Measurements from ENCODE around the gene GLB1L3. TPM values are rescaled to one million over a fixed set of nuclear protein-coding genes. Genes with fewer than 3 reads are reported as not detected.

Gene GLB1L3
- total RNA-seq, 6 experiments from 2014 or later: not detected

DNA sequence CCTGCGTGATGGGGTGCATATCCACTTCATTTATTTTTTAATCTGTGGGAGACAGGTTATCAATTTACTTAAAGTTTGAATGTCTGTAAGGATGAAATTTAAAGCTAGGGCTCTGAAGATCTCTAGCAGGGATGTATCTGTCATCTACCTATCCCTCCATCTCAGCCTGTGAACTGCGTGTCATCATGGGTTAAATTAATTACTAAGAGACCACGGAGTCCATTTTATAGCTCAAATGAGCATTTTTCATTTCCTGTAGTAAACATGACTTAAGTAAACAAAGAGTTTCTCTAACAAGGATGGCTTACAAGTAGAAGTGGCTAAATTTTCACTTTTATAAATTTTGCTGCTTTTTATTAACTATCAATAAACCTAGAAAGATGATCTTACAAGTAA lies 2.9 kb upstream of the GLB1L3 start:
- H3K27me3 ChIP-seq: peaks cover 3 to 24% of the 10 kb centered on the region in 2 donors
- H3K4me1 ChIP-seq: peaks cover 0 to 18% (median 0%) of the 10 kb centered on the region in 4 donors
- H3K36me3 ChIP-seq: no peaks in the 10 kb centered on the region
- no peak for TF ChIP-seq POLR2A (IDR thresholded peaks at IDR 0.05)
- TF ChIP-seq, protein P1, sequence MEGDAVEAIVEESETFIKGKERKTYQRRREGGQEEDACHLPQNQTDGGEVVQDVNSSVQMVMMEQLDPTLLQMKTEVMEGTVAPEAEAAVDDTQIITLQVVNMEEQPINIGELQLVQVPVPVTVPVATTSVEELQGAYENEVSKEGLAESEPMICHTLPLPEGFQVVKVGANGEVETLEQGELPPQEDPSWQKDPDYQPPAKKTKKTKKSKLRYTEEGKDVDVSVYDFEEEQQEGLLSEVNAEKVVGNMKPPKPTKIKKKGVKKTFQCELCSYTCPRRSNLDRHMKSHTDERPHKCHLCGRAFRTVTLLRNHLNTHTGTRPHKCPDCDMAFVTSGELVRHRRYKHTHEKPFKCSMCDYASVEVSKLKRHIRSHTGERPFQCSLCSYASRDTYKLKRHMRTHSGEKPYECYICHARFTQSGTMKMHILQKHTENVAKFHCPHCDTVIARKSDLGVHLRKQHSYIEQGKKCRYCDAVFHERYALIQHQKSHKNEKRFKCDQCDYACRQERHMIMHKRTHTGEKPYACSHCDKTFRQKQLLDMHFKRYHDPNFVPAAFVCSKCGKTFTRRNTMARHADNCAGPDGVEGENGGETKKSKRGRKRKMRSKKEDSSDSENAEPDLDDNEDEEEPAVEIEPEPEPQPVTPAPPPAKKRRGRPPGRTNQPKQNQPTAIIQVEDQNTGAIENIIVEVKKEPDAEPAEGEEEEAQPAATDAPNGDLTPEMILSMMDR (IDR thresholded peaks at IDR 0.05): no peak
- H3K4me3 ChIP-seq: no peak overlapping the region
- intact Hi-C loops (cut with DNase I): no loop called here
- WGBS (ENCODE audit: insufficient coverage, low coverage, low lambda C conversion rate, missing lambda C conversion rate): 65% methylated on average over 3 of the region's 3 CpGs
- H3K9me3 ChIP-seq: no peaks in the 10 kb centered on the region
- ATAC-seq (no peak), DNase-seq (no peak)
- no peak overlapping the region for H3K27ac ChIP-seq

DNA sequence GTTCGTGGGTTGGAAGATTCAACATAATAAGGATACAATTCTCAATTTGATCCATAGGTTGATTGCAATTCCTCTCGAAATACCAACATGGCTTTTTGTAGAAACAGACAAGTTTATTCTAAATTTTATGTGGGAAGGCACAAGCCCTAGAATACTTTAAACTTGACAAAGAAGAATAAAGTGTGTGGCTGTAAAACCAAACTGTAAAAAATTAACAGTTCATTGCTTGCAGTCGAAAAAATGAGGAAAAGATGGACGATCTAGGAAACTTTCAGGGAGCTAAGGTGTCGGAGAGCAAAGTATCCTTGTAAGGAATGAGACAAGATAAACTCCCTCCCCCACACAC lies 1.0 kb upstream of the GLB1L3 start:
- Histone ChIP-seq H3K36me3 (no peaks in the 10 kb centered on the region), H3K27ac (no peak overlapping the region), H3K4me1 (peaks cover 0 to 18% (median 0%) of the 10 kb centered on the region in 4 donors), H3K9me3 (no peaks in the 10 kb centered on the region), H3K27me3 (peaks cover 5 to 24% of the 10 kb centered on the region in 2 donors), H3K4me3 (no peak overlapping the region)
- TF ChIP-seq POLR2A (IDR thresholded peaks at IDR 0.05): no peak
- TF ChIP-seq, protein P1 (IDR thresholded peaks at IDR 0.05): no peak
- ATAC-seq (no peak), DNase-seq (no peak)
- intact Hi-C loops (cut with DNase I): no loop called here
- WGBS (ENCODE audit: insufficient coverage, low coverage, low lambda C conversion rate, missing lambda C conversion rate): 21% methylated on average over 5 of the region's 5 CpGs

DNA sequence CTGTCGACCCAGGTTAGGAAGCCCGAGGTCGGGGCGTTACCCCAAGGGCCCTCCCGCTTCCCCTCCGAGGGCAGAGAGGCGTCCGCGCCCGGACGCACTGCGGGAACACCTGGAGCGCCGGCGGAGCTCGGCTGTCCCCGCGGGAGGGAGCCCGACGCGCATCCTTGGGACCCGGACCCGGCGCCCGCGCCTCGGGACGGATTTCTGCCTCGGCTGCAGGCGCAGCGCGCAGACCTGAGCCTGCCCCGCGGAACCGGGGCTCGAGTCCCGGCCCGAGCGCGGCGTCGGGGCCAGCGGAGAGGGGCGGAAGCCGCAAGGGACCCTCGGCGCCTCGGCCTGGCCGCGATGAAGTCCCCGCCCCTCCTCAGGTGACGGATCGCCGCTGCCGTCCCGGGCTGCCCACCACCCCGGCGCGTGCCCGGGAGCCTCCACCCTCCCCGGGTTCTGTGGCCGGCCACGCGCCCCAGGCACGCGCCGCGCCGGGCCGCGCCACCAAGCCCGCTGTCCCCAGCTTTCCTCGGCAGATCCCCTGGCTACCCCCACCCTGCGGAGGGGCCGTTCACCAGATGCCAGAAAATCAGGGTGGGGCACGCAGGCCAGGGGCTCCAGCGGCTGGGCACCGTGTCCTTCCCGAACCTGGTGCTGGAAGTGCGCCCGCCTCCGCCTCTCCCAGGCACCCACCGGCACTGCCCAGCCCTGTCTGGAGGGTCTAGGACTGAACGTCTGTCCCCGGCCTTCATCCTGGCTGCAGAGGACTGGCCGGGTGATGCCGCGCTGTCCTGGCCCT lies 410 bp downstream of the GLB1L3 start:
- Histone ChIP-seq H3K4me1 (peaks cover 0 to 18% (median 0%) of the 10 kb centered on the region in 4 donors), H3K9me3 (no peaks in the 10 kb centered on the region), H3K36me3 (no peaks in the 10 kb centered on the region), H3K4me3 (peak overlapping the region in 2 of 3 donors; percentile 12 to 18), H3K27ac (no peak overlapping the region), H3K27me3 (peaks cover 5 to 24% of the 10 kb centered on the region in 2 donors)
- TF ChIP-seq, protein P1 (IDR thresholded peaks at IDR 0.05): no peak
- no peak for TF ChIP-seq POLR2A (IDR thresholded peaks at IDR 0.05)
- intact Hi-C loops (cut with DNase I): no loop called here
- peak in 1 of 4 donors; percentile 11 for ATAC-seq
- no peak for DNase-seq
- WGBS (ENCODE audit: insufficient coverage, low coverage, low lambda C conversion rate, missing lambda C conversion rate): 0% methylated on average over 7 of the region's 88 CpGs

DNA sequence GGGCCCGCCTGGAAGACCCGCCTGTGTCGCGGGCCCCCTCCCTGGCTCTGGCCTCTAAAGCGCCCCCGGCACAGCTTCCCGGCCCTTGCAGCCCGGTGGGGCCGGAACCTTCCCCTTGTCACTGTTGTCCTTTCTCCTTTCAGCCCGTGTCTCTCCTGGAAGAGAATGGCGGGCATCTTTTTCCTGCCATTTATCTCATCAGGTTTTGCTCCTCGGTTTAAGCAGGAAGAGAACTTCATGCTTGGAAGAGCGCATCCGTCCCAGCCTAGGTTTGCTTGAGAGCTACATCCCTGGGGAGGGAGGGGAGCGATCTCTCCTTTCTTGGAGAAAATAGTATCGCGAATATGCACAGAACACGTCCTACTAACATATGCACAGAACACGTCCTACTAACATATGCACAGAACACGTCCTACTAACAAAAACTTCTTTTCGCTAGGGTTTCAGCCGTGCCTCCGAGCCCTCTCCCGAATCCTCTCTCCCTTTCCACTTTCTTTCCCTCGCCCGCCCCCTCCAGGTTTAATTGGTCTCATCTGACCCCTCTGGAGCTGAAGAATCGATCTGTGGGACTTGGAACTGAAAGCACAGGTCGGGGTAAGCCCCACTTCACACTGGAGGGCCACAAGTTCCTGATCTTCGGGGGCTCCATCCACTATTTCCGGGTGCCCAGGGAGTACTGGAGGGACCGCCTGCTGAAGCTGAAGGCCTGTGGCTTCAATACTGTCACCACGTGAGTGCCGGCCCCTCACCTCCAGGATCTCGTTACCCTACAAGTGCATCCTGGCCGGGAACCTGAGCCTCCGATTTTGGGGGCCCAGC lies 1.2 kb downstream of the GLB1L3 start:
- no peak for TF ChIP-seq POLR2A (IDR thresholded peaks at IDR 0.05)
- TF ChIP-seq, protein P1 (IDR thresholded peaks at IDR 0.05): no peak
- Histone ChIP-seq H3K4me1 (peaks cover 0 to 14% (median 0%) of the 10 kb centered on the region in 4 donors), H3K27ac (no peak overlapping the region), H3K36me3 (no peaks in the 10 kb centered on the region), H3K9me3 (no peaks in the 10 kb centered on the region), H3K27me3 (peaks cover 5 to 24% of the 10 kb centered on the region in 2 donors), H3K4me3 (no peak overlapping the region)
- ATAC-seq (no peak), DNase-seq (no peak)
- intact Hi-C loops (cut with DNase I): no loop called here
- WGBS (ENCODE audit: insufficient coverage, low coverage, low lambda C conversion rate, missing lambda C conversion rate): 19% methylated on average over 30 of the region's 36 CpGs

Data from right lobe of liver (tissue), 6 donors.